Mesenchymal stem cell (in vitro differentiated cells and primary cell): ENCODE data around the gene CALHM5.

ENCODE experiments used
- DNase-seq: peaks from one replicate; pipeline ENCODE4 v3.0.0-alpha.2; 2013
- H2AFZ ChIP-seq: one replicate; pipeline ENCODE4 v1.6.1; 2013; ENCODE audit warnings: low read depth, mild to moderate bottlenecking, control low read depth, inconsistent platforms, low read length, moderate library complexity
- H2AK5ac ChIP-seq: 2 replicates; pipeline ENCODE4 v1.6.1; 2013; ENCODE audit warnings: low read length, moderate library complexity, mild to moderate bottlenecking, inconsistent platforms; ENCODE audit not compliant: severe bottlenecking
- H2BK120ac ChIP-seq: one replicate; pipeline ENCODE4 v1.6.1; 2013; ENCODE audit warnings: low read depth, mild to moderate bottlenecking, inconsistent platforms, low read length, moderate library complexity
- H2BK12ac ChIP-seq, 2 experiments: one replicate each; pipeline ENCODE4 v1.6.1; 2013; ENCODE audit warnings: inconsistent platforms in 2 of 2, low read length in 2 of 2, mild to moderate bottlenecking in 2 of 2, moderate library complexity in 2 of 2, control low read depth in 1 of 2
- H2BK15ac ChIP-seq: one replicate; pipeline ENCODE4 v1.6.1; 2013; ENCODE audit warnings: mild to moderate bottlenecking, low read depth, inconsistent platforms; ENCODE audit not compliant: poor library complexity, severe bottlenecking
- H2BK5ac ChIP-seq: 2 replicates; pipeline ENCODE4 v1.6.1; 2013; ENCODE audit warnings: low read depth, mild to moderate bottlenecking, low read length, control low read depth, inconsistent platforms; ENCODE audit not compliant: poor library complexity, severe bottlenecking
- H3K14ac ChIP-seq, 2 experiments: one replicate each; pipeline ENCODE4 v1.6.1; 2013; ENCODE audit warnings: inconsistent platforms in 2 of 2, low read length in 2 of 2, control low read depth in 1 of 2, mild to moderate bottlenecking in 1 of 2, moderate library complexity in 1 of 2
- H3K18ac ChIP-seq, 2 experiments: one replicate each; pipeline ENCODE4 v1.6.1; 2013; ENCODE audit warnings: inconsistent platforms in 2 of 2, low read length in 2 of 2, control low read depth in 1 of 2, low read depth in 1 of 2, mild to moderate bottlenecking in 1 of 2
- H3K23ac ChIP-seq, 2 experiments: one replicate each; pipeline ENCODE4 v1.6.1; 2013; ENCODE audit warnings: inconsistent platforms in 2 of 2, low read length in 2 of 2, mild to moderate bottlenecking in 2 of 2, moderate library complexity in 2 of 2, control low read depth in 1 of 2
- H3K27ac ChIP-seq: 2 replicates; pipeline ENCODE4 v1.5.1; 2013; ENCODE audit warnings: mild to moderate bottlenecking, moderate library complexity, low read length, control low read depth, inconsistent platforms; ENCODE audit not compliant: poor library complexity, severe bottlenecking
- H3K27me3 ChIP-seq, 2 experiments: 2 replicates each; pipeline versions ENCODE4 v1.6.1 to v1.7.0; 2013; ENCODE audit warnings: low read length in 2 of 2, mild to moderate bottlenecking in 2 of 2, moderate library complexity in 2 of 2, control low read depth in 1 of 2, inconsistent platforms in 1 of 2; ENCODE audit not compliant: control insufficient read depth in 1 of 2, insufficient read depth in 1 of 2
- H3K36me3 ChIP-seq, 2 experiments: 2 replicates each; pipeline versions ENCODE4 v1.6.1 to v1.7.0; 2013; ENCODE audit warnings: low read length in 2 of 2, control low read depth in 1 of 2, inconsistent platforms in 1 of 2, low read depth in 1 of 2, mild to moderate bottlenecking in 1 of 2; ENCODE audit not compliant: insufficient read depth in 2 of 2, control insufficient read depth in 1 of 2
- H3K4ac ChIP-seq, 2 experiments: one replicate each; pipeline ENCODE4 v1.6.1; 2013; ENCODE audit warnings: inconsistent platforms in 2 of 2, low read length in 2 of 2, mild to moderate bottlenecking in 2 of 2, moderate library complexity in 2 of 2, control low read depth in 1 of 2, low read depth in 1 of 2
- H3K4me1 ChIP-seq: 2 replicates; pipeline ENCODE4 v1.6.1; 2013; ENCODE audit warnings: low read depth, low read length, control low read depth; ENCODE audit not compliant: control insufficient read depth, insufficient read depth
- H3K4me2 ChIP-seq: 2 replicates; pipeline ENCODE4 v1.6.1; 2013; ENCODE audit warnings: low read length, mild to moderate bottlenecking, inconsistent platforms; ENCODE audit not compliant: poor library complexity, severe bottlenecking
- H3K4me3 ChIP-seq, 2 experiments: 2 replicates each; pipeline versions ENCODE4 v1.5.1 to v1.7.0; 2013; ENCODE audit warnings: low read length in 2 of 2, mild to moderate bottlenecking in 2 of 2, control low read depth in 1 of 2, low read depth in 1 of 2; ENCODE audit not compliant: insufficient read depth in 1 of 2
- H3K79me1 ChIP-seq: replicated peaks from 2 replicates; pipeline ENCODE4 v1.6.1; 2013; ENCODE audit warnings: mild to moderate bottlenecking, control low read depth, low read length, inconsistent platforms; ENCODE audit not compliant: poor library complexity, severe bottlenecking
- H3K9ac ChIP-seq: 2 replicates; pipeline ENCODE4 v1.7.0; 2013; ENCODE audit warnings: mild to moderate bottlenecking, low read length, moderate library complexity
- H3K9me3 ChIP-seq: 2 replicates; pipeline ENCODE4 v1.7.0; 2013; ENCODE audit warnings: mild to moderate bottlenecking, low read length; ENCODE audit not compliant: control insufficient read depth
- H4K8ac ChIP-seq: one replicate; pipeline ENCODE4 v1.6.1; 2013; ENCODE audit warnings: inconsistent platforms, mild to moderate bottlenecking, low read length, moderate library complexity
- H4K91ac ChIP-seq: one replicate; pipeline ENCODE4 v1.6.1; 2013; ENCODE audit warnings: mild to moderate bottlenecking, low read length, inconsistent platforms
- WGBS: methylation state at CpG from one replicate; pipeline ENCODE4 v1.1.7; 2013; ENCODE audit warnings: mixed read lengths; 5-methylcytosine and 5-hydroxymethylcytosine counted together

Gene CALHM5

GRCh38 chr6:116524236-116524635 lies 12.8 kb downstream of the CALHM5 start:
- no peak for DNase-seq
- no peak overlapping the region for H2AFZ ChIP-seq
- H2BK120ac ChIP-seq, result no peak overlapping the region
- H3K9me3 ChIP-seq, result no peaks in the 10 kb centered on the region
- H2BK12ac ChIP-seq, result no peak overlapping the region
- H4K8ac ChIP-seq, result no peak overlapping the region
- no peak overlapping the region for H2BK15ac ChIP-seq
- H4K91ac ChIP-seq, result no peak overlapping the region
- no peak overlapping the region for H3K27ac ChIP-seq
- no peak overlapping the region for H3K18ac ChIP-seq
- no peak overlapping the region for H3K9ac ChIP-seq
- no peak overlapping the region for H3K14ac ChIP-seq
- no peak overlapping the region for H2AK5ac ChIP-seq
- H3K4me2 ChIP-seq, result no peak overlapping the region
- no peak overlapping the region for H3K23ac ChIP-seq
- no peak overlapping the region for H2BK5ac ChIP-seq
- no peak overlapping the region for H3K4me3 ChIP-seq
- H3K4ac ChIP-seq, result no peak overlapping the region
- peaks cover 1% of the 10 kb centered on the region for H3K79me1 ChIP-seq
- H3K4me1 ChIP-seq, result peaks cover 3% of the 10 kb centered on the region
- no peaks in the 10 kb centered on the region for H3K27me3 ChIP-seq
- no CpG with 5 or more reads among the region's 2 CpGs for WGBS
- H3K36me3 ChIP-seq, result no peaks in the 10 kb centered on the region

- no peak overlapping the region for H2BK5ac ChIP-seq
- H3K4me1 ChIP-seq, result peaks cover 10% of the 10 kb centered on the region
- no CpG with 5 or more reads among the region's 1 CpG for WGBS
- H3K14ac ChIP-seq, result no peak overlapping the region
- H3K4me2 ChIP-seq, result no peak overlapping the region
- H2BK12ac ChIP-seq, result no peak overlapping the region
- H3K36me3 ChIP-seq, result no peaks in the 10 kb centered on the region
- H4K91ac ChIP-seq, result no peak overlapping the region
- no peaks in the 10 kb centered on the region for H3K27me3 ChIP-seq
- H2BK15ac ChIP-seq, result no peak overlapping the region
- H4K8ac ChIP-seq, result no peak overlapping the region
- H3K18ac ChIP-seq, result no peak overlapping the region
- H3K9ac ChIP-seq, result no peak overlapping the region
- H2BK120ac ChIP-seq, result no peak overlapping the region
- H3K4ac ChIP-seq, result no peak overlapping the region
- no peak overlapping the region for H2AK5ac ChIP-seq
- H3K4me3 ChIP-seq, result no peak overlapping the region
- DNase-seq, result no peak
- H2AFZ ChIP-seq, result no peak overlapping the region
- H3K79me1 ChIP-seq, result no peaks in the 10 kb centered on the region
- no peak overlapping the region for H3K23ac ChIP-seq
- H3K27ac ChIP-seq, result no peak overlapping the region
- H3K9me3 ChIP-seq, result no peaks in the 10 kb centered on the region
These were observed 16.7 kb downstream of the CALHM5 start for GRCh38 chr6:116528133-116528532.

GRCh38 chr6:116528780-116529179 lies 17.3 kb downstream of the CALHM5 start:
- Histone ChIP-seq H2AFZ (no peak overlapping the region), H2BK15ac (no peak overlapping the region), H4K91ac (no peak overlapping the region), H3K14ac (no peak overlapping the region), H3K79me1 (no peaks in the 10 kb centered on the region), H3K4me3 (no peak overlapping the region), H3K18ac (no peak overlapping the region), H3K27ac (no peak overlapping the region), H2BK12ac (peak overlapping the region in 1 of 2 experiments; percentile 54), H3K36me3 (no peaks in the 10 kb centered on the region), H2BK120ac (no peak overlapping the region), H3K9me3 (no peaks in the 10 kb centered on the region), H2AK5ac (no peak overlapping the region), H3K9ac (no peak overlapping the region), H3K27me3 (no peaks in the 10 kb centered on the region), H3K4ac (no peak overlapping the region), H2BK5ac (no peak overlapping the region), H3K4me2 (no peak overlapping the region), H3K4me1 (peaks cover 10% of the 10 kb centered on the region), H3K23ac (no peak overlapping the region), H4K8ac (no peak overlapping the region)
- 30% methylated on average over 3 of the region's 3 CpGs for WGBS
- no peak for DNase-seq

- Histone ChIP-seq H3K4me3 (no peak overlapping the region), H3K18ac (no peak overlapping the region), H2AFZ (no peak overlapping the region), H3K79me1 (no peaks in the 10 kb centered on the region), H3K4ac (no peak overlapping the region), H3K14ac (no peak overlapping the region), H3K9ac (no peak overlapping the region), H3K4me2 (no peak overlapping the region), H3K36me3 (no peaks in the 10 kb centered on the region), H2BK15ac (no peak overlapping the region), H3K23ac (no peak overlapping the region), H2BK5ac (no peak overlapping the region), H3K9me3 (no peaks in the 10 kb centered on the region), H3K4me1 (peaks cover 10% of the 10 kb centered on the region), H4K91ac (no peak overlapping the region), H4K8ac (no peak overlapping the region), H3K27ac (peak overlapping the region; percentile 28), H3K27me3 (no peaks in the 10 kb centered on the region), H2AK5ac (no peak overlapping the region), H2BK120ac (no peak overlapping the region), H2BK12ac (no peak overlapping the region)
- no peak for DNase-seq
- 100% methylated on average over 2 of the region's 3 CpGs for WGBS
These were observed 18.2 kb downstream of the CALHM5 start for GRCh38 chr6:116529466-116530290.
